Cerebellar cortex (tissue), 1 donor: ENCODE data around the gene CDK5RAP3.

Experiments used
- DNase-seq: peaks from one replicate; pipeline ENCODE4 v3.0.0-alpha.2; 2015; ENCODE audit warnings: low spot score

The CDK5RAP3 gene

DNA sequence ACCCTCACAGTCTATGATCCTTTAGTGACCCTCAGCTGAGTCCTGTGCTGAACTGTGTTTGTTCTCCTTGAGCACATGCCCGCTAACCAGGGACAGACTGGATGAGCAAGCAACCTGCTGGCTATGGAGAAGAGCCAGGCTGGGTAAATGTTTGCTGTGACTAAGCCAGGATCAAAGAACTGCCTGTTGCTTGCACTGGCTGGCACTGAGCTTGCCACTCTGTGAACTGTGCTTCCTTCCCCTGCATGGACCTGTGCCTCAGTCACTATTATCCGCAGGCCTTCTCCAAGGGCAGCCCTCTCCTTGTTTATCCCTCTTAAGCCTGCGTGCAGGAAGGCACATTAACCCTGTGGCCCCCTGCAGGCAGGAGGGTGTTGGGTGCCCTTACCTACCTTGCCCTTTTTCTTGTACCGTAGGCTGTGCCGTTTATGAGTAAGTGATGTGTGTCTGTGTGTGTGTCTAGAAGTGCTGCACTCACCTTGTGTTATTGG is 22.2 kb upstream of the CDK5RAP3 start:
- DNase-seq: peak; percentile 87

DNA sequence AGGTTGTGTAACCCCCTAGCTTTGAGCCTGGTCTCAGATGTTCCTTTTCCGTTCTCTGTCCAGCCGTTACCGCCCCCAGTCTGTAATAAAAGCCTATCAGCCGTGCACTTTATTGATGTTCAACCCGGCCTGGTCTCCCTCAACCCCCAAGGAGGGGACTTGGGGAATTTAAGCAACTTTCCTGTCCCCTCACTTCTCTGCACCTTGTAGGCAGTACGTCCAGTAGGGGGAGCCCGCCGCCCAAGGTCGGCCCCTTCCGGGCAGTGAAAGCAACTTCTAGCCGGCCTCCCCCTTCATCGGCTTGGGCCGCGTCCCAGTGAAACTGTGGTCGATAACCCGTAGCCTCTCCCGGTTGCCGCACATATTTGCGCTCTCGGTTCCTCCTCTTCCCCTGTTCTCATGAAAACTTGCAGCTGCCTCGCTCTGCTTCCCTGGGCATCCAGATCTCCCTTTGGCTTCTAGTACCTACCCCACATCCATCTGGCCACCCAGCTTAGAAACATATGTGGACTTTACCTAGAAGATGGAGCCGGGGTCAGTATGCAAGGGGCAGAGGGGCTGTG is 21.6 kb upstream of the CDK5RAP3 start:
- peak; percentile 77 for DNase-seq

GRCh38 chr17:47949946-47950345 is 21.0 kb upstream of the CDK5RAP3 start:
- no peak for DNase-seq

DNA sequence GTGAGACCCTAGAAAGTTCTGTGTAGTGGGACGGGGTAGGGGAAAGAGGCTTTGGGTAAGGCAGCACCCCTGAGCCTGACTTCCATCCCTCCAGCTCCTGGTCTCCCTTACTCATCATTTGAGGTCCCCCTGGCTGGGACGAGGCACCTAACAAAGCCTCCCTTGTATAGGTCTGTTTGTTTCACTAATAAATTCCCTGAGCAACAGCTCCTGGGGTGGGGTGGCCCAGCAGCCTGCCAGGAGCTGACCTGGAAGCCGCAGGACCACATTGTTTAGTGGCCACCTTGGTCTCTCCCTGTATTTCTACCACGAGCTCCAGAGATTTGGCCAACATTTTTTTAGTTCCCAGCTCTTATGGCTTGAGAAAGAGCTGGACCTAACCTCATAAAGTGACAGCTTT is 20.5 kb upstream of the CDK5RAP3 start:
- no peak for DNase-seq

DNA sequence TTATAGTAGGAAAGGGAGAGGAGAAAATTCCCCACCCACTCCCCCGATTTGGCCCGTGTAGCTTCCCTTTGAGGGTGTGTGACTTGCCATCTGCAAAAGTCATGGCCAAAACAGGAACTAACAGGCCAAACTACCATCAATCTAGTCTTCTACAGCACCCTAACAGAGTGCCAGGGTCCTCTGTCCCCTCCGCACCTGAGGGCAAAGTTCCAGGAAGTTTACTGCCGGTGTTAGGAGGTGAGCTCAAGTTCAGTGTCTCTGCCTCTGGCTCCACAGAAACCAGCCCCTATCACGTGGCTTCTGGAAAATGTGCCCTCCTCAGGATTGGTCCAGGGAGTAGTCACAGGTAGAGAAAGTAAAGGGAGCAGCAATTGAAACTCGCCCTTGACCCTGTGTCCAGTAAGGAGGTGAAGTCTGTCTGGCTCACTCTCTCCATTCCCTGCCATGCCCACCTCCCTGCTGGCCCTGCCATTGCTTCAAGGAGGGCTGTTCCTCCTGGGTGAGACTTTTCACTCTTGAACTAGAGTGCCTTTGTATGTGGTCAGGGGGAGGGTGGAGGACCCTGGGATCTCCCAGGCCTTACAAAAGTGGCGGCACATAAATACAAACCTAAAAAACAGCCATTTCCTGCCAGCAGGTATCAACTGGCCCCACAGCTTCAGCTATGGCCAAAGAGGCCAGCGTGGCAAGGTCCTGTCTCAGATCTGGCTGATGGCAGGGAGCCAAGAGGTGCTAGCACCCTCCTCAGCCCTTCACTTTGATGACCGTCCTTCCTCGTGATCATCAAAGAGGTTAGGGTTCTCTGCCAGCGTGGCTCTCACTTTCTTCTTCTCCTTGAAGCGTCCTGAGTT is 18.5 kb upstream of the CDK5RAP3 start:
- no peak for DNase-seq

DNA sequence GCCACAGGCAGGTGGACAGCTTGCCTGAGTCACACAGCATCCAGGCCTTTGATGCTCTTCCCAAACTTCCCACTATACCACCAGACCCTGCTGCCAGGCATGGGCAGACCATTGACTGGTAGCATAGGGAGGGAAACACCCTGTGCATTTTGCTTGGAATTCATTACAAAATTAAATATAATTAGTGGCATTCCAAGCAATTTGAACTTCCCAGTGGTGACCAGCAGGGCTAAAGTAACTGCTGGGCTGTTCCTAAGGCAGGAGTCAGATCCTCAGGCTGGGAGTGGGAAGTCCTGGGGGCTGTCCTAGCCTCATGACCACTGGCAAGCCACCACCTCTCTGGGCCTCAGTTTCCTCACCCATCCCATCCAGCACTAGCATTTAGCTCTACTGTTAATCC is 17.0 kb upstream of the CDK5RAP3 start:
- no peak for DNase-seq

- DNase-seq: no peak
Observed at GRCh38 chr17:47955497-47956461, 15.1 kb upstream of the CDK5RAP3 start.

DNA sequence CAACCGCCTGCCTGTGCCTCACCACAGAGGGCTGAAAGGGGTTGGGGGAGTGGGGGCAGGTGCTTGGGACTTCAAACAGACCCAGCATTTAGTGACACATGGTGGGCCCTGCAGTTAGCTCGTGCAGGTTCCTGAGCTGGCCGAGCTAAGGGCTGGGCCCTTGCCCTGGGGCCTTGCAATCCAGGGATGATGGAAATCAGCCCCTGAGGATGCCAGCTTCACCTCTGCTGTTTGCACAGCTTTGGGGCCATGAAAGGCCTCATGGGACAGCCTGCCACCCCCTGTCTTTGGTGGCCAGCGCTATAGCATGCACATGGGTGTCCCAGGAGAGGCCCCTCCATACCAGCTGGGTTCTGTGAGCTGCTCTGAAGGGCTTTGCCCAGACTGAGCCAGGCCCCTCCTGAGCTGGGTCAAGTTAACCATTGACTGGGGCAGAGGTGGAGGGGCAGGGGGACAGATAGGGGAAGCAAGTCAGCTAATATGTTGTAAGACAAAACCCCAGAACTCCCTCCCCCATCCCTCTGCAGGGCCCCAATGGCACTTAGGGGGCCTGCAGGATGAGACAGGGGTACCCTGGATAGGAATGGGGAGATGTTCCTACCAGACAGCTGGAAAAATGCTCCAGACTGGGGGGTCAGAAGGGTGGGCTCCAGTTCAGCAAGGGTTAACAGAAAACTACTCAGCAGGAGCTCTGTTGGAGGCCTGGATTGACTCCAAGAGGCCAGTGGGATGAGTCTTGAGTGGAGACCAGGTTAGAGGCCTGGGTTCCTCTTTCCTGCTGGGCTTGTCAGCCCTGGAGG is 13.9 kb upstream of the CDK5RAP3 start:
- DNase-seq: no peak

DNA sequence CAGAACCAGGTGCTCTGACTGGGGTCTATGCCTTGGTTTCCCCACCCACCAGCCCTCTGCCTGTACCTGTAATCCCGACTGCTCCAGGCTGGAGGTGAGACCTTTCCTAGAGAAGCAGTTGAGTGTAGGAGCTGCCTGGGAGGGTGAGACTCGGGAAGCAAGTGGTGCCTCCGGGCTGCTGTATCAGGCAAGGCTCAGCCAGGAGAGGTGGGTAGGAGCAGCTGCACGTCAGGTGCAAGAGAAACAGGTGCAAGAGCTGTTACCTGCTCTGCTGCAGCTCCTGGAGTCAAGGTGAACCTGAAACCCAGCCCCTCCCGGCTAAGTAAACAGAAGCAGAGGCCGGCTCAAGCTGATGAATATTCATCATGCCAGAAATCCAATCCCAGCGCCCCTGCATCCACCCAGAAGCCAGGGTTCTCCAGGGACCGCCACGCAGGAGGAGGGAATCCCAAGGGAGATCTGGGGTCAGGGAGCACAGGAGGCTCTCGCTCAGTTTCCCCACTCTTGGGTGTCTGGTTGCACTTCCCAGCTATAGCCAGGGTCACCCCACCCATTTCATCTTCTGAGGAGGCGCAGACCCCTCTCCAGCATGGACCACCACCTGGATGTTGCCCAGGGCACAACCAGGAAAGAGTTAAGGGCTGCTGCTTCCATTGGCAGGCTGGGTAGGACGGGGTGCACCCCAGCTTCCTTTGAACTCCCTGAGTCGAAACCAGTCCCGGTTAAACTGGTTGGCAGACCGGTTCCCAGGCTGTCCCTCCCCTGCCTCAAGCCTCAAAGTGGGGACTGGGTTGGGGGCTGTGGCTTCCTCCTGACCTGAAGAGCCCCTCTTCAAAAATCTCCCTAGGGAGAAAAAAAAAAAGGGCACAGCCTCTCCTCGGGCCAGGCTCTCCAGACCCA is 13.1 kb upstream of the CDK5RAP3 start, which contains the start of gene PRR15L:
Gene PRR15L, minus strand, starts transcription at position 293 of the 900 bp plus-strand sequence. CDS start 4,649 bp downstream, outside the sequence.
- no peak for DNase-seq

GRCh38 chr17:47959825-47960655 is 10.9 kb upstream of the CDK5RAP3 start:
- no peak for DNase-seq

DNA sequence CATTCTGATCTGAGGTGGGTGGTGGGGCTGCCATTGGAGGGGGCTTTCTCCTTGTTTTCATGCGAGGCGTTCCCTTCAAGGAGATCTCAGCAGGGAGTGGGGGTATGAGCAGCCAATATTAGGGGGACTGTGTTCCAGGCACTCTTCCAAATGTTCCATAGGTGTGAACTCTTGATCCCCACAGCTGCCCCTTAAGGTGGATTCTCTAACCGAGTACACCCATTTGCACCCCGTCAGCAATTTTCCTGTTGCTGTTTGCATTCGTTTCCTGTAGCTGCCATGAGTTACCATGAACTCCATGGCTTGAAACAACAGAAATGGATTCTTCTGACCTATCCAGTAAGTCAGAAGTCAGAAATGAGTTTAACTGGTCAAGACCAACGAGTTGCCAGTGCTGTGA is 9.5 kb upstream of the CDK5RAP3 start:
- no peak for DNase-seq

- no peak for DNase-seq
Observed at GRCh38 chr17:47962901-47963300, 8.0 kb upstream of the CDK5RAP3 start.

DNA sequence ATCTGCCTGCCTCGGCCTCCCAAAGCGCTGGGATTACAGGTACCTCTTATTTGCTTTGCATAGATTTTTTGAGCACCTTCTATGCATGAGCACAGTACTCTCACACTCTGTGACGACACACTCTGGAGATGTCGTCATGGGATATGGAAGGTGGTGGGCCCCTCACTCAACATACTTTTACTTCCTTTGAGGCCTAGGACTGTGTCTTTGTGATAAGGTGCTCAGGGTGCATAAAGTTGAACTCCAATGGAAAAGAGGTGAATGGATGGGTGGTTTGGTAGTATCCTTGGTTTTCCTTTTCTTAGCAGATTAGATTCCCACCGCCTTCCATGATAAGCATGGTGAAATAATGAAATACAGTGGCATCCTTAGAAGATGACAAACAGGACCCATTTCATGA is 6.1 kb upstream of the CDK5RAP3 start:
- no peak for DNase-seq

DNA sequence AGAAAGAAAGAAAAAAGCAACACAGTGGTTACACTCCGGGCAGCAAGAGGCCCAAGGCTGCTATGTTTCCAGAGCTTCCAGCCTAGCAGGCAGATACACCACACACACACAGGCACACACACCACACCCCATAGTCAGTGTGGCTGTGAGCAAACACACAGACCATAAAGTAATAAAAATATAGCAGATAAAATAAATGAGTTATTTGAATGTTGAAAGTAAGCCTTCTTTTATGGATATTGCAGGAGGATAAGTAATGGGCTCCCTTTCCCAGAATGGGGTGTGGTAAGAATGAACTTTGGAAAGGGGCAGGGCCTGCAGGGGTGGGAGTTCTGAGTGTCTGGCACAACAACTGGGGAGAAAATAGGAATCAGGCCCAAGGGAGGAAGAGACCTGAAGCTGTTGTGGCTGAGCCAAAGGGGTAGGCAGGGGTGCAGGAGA is 4.8 kb upstream of the CDK5RAP3 start:
- DNase-seq: no peak

- DNase-seq: no peak
Observed at GRCh38 chr17:47967607-47968252, 3.2 kb upstream of the CDK5RAP3 start.

DNA sequence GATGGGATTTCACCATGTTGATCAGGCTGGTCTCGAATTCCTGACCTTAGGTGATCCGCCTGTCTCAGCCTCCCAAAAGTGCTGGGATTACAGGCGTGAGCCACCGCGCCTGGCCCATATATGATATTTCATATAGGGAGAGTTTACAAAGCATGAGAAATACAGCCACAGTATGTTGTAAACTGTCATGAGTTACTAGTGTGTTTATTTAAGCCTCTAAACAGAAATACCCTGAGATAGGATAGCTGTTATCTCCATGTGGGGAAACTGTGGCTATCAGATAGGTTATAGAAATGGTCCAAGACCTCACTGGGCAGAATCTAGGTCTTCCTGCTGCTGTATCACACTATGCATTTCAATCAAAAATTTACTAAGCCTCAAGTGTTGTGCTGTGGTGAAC is 2.1 kb upstream of the CDK5RAP3 start:
- no peak for DNase-seq

GRCh38 chr17:47969930-47970724 is 786 bp upstream of the CDK5RAP3 start:
- DNase-seq: no peak

DNA sequence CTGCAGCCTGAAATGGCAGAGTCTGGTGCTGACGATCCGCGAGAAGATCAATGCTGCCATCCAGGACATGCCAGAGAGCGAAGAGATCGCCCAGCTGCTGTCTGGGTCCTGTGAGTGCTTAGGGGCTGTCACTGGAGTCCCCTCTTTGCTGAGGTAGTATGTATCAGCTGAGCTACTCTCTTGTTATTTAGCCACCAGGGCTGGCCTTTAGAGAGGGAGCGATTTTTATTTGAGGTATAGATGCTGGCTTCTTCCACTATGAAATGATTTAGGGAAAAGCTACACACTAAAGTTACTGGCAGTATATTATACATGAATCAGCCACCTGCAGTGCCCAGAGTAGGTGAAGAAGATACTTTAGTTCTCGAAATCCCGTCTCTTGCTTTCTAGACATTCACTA is 2.6 kb downstream of the CDK5RAP3 start:
- no peak for DNase-seq
